Measurements from ENCODE around the gene SRM. TPM values are rescaled to one million over a fixed set of nuclear protein-coding genes. Genes with fewer than 3 reads are reported as not detected.

SRM gene
- total and polyA plus RNA-seq, 2 of the 4 experiments (the other 2 are of a cell fraction): 23.1 to 160 TPM

- no CpG with 5 or more reads among the region's 5 CpGs for WGBS, 2 experiments (ENCODE audit: extremely low coverage in 2 of 2, insufficient read length in 1 of 2)
- intact Hi-C loops (cut with micrococcal nuclease) (loop anchor here (5.0 kb wide), 1 partner anchor 53 kb away; no protein-coding TSS in a partner anchor), dilution Hi-C loops (cut with HindIII; ENCODE audit: low sequenced_read_pairs, unreplicated experiment) (no loop called here), in situ Hi-C loops (cut with MboI; ENCODE audit: low sequenced_read_pairs) (no loop called here)
- H3K27ac ChIP-seq (ENCODE audit: insufficient read depth, low read length): peak overlapping the region; percentile 85
- H3K14ac ChIP-seq (replicated peaks; ENCODE audit: low read depth, low read length): peak overlapping the region; percentile 84
- peak overlapping the region; percentile 87 for H3K9ac ChIP-seq (ENCODE audit: low read depth, low read length)
- TF ChIP-seq CHD1 (IDR thresholded peaks at IDR 0.05; ENCODE audit: low read depth, low read length): no peak
- TF ChIP-seq MAFK (IDR thresholded peaks at IDR 0.05; ENCODE audit: low read depth, low read length): no peak
- TF ChIP-seq SMC3 (IDR thresholded peaks at IDR 0.05; ENCODE audit: low read depth, low read length): no peak
- TF ChIP-seq BHLHE40 (IDR thresholded peaks at IDR 0.05; ENCODE audit: low read depth, low read length): no peak
- TF ChIP-seq MXI1 (IDR thresholded peaks at IDR 0.05; ENCODE audit: borderline replicate concordance, low read depth, low read length): no peak
- TF ChIP-seq MAZ (IDR thresholded peaks at IDR 0.05; ENCODE audit: borderline replicate concordance, low read depth, low read length): no peak
- TF ChIP-seq FOS (IDR thresholded peaks at IDR 0.05; ENCODE audit: low read depth, low read length): no peak
- no peak for TF ChIP-seq ELK1 (IDR thresholded peaks at IDR 0.05; ENCODE audit: borderline replicate concordance, low read depth, low read length)
- TF ChIP-seq RCOR1 (IDR thresholded peaks at IDR 0.05; ENCODE audit: insufficient replicate concordance, low read length): no peak
- no peak for TF ChIP-seq POLR2A (IDR thresholded peaks at IDR 0.05; ENCODE audit: low read depth, low read length)
- TF ChIP-seq CTCF (conservative IDR thresholded peaks at IDR 0.05; ENCODE audit: low read depth, low read length): no peak
- no peak for TF ChIP-seq RAD21 (IDR thresholded peaks at IDR 0.05; ENCODE audit: low read length)
- no peak for TF ChIP-seq CEBPB (IDR thresholded peaks at IDR 0.05; ENCODE audit: low read depth, low read length)
- no peak for TF ChIP-seq USF2 (IDR thresholded peaks at IDR 0.05; ENCODE audit: low read depth, low read length)
- no peak for TF ChIP-seq NFE2L2 (IDR thresholded peaks at IDR 0.05; ENCODE audit: low read depth, low read length)
- TF ChIP-seq RFX5 (IDR thresholded peaks at IDR 0.05; ENCODE audit: low read depth, low read length): no peak
- H3K9me3 ChIP-seq (ENCODE audit: control insufficient read depth, insufficient read depth, low read length): no peaks in the 10 kb centered on the region
- no peak overlapping the region for H4K91ac ChIP-seq (ENCODE audit: insufficient read depth, low read depth, low read length)
- no peak for DNase-seq
- H2BK15ac ChIP-seq (ENCODE audit: low read depth, low read length): no peak overlapping the region
- TSS peak; percentile 53 for BruUV-seq (replicated peaks)
- H3K36me3 ChIP-seq (ENCODE audit: control insufficient read depth, insufficient read depth, low read length): peaks cover 21% of the 10 kb centered on the region
- ATAC-seq (ENCODE audit: low read depth): no peak
- peak overlapping the region; percentile 47; the same call in 1 of the 2 replicates for H3K56ac ChIP-seq (ENCODE audit: extremely low read depth, insufficient read depth, low read length)
- peak overlapping the region; percentile 71; the same call in 1 of the 2 replicates for H2AK5ac ChIP-seq (ENCODE audit: low read depth, low read length)
- no peaks in the 10 kb centered on the region for H3K27me3 ChIP-seq (ENCODE audit: control insufficient read depth, insufficient read depth, low read length)
- POLR2A ChIA-PET (ENCODE audit: unreplicated experiment): interaction anchor here (1.3 kb wide), 1 partner anchor 11 kb away, joined by 3 read pairs; no protein-coding TSS in a partner anchor
- no peak overlapping the region for H3K18ac ChIP-seq (ENCODE audit: low read depth, low read length)
- no peaks in the 10 kb centered on the region for H3K9me1 ChIP-seq (ENCODE audit: insufficient read depth, low read length)
- H3K4me2 ChIP-seq (ENCODE audit: low read depth, low read length): peak overlapping the region; percentile 90
- H3K4me1 ChIP-seq (ENCODE audit: control insufficient read depth, insufficient read depth, low read length): 0 out of 2 replicates have a peak, but pooled peaks cover 2% of the 10 kb centered on the region
- H2BK20ac ChIP-seq (ENCODE audit: low read depth, low read length): no peak overlapping the region
- peak overlapping the region; percentile 95 for H2AFZ ChIP-seq (replicated peaks; ENCODE audit: low read length, poor library complexity)
- peak overlapping the region; percentile 81 for H3K4me3 ChIP-seq (ENCODE audit: insufficient read depth, low read depth, low read length)
- H2AK9ac ChIP-seq (replicated peaks; ENCODE audit: low read depth, low read length, poor library complexity): peak overlapping the region; percentile 90
- H4K5ac ChIP-seq (ENCODE audit: low read depth, low read length): peak overlapping the region; percentile 71
- H2BK5ac ChIP-seq (ENCODE audit: low read depth, low read length, poor library complexity, severe bottlenecking): peak overlapping the region; percentile 51
- H3K79me1 ChIP-seq (ENCODE audit: low read depth in 1 of 2, low read length in 2 of 2): peaks cover 8 to 12% of the 10 kb centered on the region in 2 experiments; a peak in 2 of 4 replicates
- peak overlapping the region; percentile 87 to 95; a peak in 3 of 4 replicates for H4K8ac ChIP-seq (ENCODE audit: low read depth in 2 of 2, low read length in 2 of 2)
- H3K23ac ChIP-seq (ENCODE audit: low read depth, low read length): peak overlapping the region; percentile 66
- H2BK120ac ChIP-seq (ENCODE audit: low read depth, low read length): no peak overlapping the region
- CTCF ChIA-PET: interaction anchor here (3.1 kb wide), 1 partner anchor 61 kb away, joined by 13 read pairs; no protein-coding TSS in a partner anchor
- H3K4ac ChIP-seq (ENCODE audit: low read depth, low read length): peak overlapping the region; percentile 80; the same call in 1 of the 2 replicates
- H4K20me1 ChIP-seq (ENCODE audit: insufficient read depth, low read length): no peaks in the 10 kb centered on the region
Measured at GRCh38 chr1:11098931-11099309, 39.1 kb upstream of the SRM start.

Measured in IMR-90 (cell line).